H1 (cell line): ENCODE results near the gene PTPRT. TPM values are rescaled to one million over a fixed set of nuclear protein-coding genes. Genes with fewer than 3 reads are reported as not detected.

Experiments used
- CHD7 ChIP-seq: fragments of 300-600 bp; sonication (generic); IDR thresholded peaks from 2 replicates; pipeline ENCODE4 v1.7.1; 2012; ENCODE audit warnings: low read length, moderate library complexity, mild to moderate bottlenecking, inconsistent platforms; ENCODE audit not compliant: insufficient replicate concordance
- JUND ChIP-seq: IDR thresholded peaks from 2 replicates; pipeline ENCODE4 v1.6.1; 2011; ENCODE audit warnings: mild to moderate bottlenecking, improper control_type of control experiment, low read length
- TAF1 ChIP-seq: IDR thresholded peaks from 2 replicates; pipeline ENCODE4 v1.6.1; 2011; ENCODE audit warnings: mild to moderate bottlenecking, low read depth, low read length
- polyA plus RNA-seq, 7 experiments: library from polyadenylated mRNA; depleted of rRNA in 3 of 7; stranded (reverse) in 5 of 7; unstranded in 2 of 7; fragments of >200 nt in 5 of 7; fragments of 200-250 nt in 2 of 7; gene quantifications; 1 replicate in 5 of 7; 2 replicates in 1 of 7; 4 replicates in 1 of 7; pipeline versions ENCODE4 v1.2.1 to v1.2.3, GENCODE V29; 2011 to 2013; ENCODE audit warnings: missing spikeins in 2 of 7, mixed read lengths in 2 of 7
- total RNA-seq: library from RNA; stranded (reverse); fragmentation: NEBNext Ultra II Directional; extraction: Animal tissue kit (Norgen Biotek cat#: 25700); gene quantifications from 2 replicates; pipeline ENCODE4 v1.2.1, GENCODE V29; 2021

PTPRT gene
- total and polyA plus RNA-seq, 2 of the 8 experiments (the other 6 are each of a cell fraction or from before 2014, with no cell fraction given): 0.33 to 1.8 TPM

- TF ChIP-seq CHD7 (no peak), JUND (no peak), TAF1 (no peak)
Observed at GRCh38 chr20:42887281-42887680, 302.4 kb downstream of the PTPRT start (continued).
